VCaP (cell line): ENCODE measurements around the gene MAST3.
A peak's percentile ranks its signal among the peaks of the same experiment; 100 is the strongest.

Experiments used
- H3K27ac ChIP-seq: fragments of 450-650 bp; 2 replicates; pipeline ENCODE4 v1.5.1; 2017
- CTCF ChIP-seq: fragments of 450-650 bp; conservative IDR thresholded peaks from 2 replicates; pipeline ENCODE4 v1.5.1; 2017; ENCODE audit warnings: mild to moderate bottlenecking, moderate library complexity

MAST3 gene

DNA sequence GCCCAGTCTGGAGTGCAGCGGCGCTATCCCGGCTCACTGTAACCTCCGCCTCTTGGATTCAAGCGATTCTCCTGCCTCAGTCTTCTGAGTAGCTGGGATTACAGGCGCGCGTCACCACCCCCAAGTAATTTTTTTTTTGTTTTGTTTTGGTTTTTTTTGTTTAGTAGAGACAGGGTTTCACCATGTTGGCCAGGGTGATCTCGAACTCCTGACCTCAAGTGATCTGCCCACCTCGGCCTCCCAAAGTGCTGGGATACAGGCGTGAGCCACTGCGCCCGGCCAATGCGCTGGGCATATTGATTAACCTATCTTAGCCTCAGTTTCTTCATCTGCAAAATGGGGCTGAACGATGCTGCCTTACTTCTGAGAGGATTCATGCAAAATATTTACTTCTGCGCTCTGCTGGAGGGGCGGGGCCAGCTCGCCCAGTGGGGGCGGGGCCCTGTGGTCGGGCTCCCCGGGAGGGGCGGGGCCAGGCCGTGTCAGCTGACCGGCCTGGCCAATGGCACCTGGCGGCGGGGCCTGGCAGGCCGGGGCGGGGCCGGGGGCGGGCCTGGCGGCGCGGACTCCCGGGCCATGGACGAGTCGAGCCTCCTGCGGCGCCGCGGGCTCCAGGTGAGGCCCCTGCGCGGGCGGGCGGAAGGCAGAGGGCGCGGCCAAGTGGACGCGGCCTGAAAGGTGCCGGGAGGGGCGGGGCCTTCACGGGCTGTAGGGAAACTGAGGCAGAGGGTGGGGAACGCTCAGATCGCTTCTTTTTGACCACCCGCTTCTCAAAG lies at the start of gene MAST3:
Gene MAST3, plus strand, starts transcription at position 562 of the 776 bp plus-strand sequence. Its CDS starts 15 bp downstream, at position 577.
- no peak for TF ChIP-seq CTCF
- H3K27ac ChIP-seq, result peak within 1 kb of the TSS; percentile 25; the same call in 1 of the 2 replicates

DNA sequence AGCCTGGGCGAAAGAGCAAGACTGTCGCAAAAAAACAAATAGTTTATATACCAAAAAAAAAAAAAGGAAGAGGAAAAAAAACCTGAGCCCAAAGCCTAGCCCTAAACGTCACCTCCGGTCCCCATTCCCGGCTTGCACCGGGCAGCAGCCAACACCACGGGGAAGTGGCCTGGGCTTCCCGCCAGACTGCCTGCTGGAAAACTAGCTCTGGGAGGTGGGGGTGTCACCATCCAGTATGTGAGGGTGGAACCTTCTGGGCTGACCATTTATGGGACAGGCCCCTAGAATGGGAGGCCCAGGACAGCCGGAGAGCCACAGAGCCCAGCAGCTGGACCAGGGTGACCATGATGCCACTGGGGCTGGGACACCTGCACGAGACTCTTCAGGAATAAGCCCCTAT lies 48.2 kb upstream of the MAST3 start:
- no peak overlapping the region for H3K27ac ChIP-seq
- no peak for TF ChIP-seq CTCF

DNA sequence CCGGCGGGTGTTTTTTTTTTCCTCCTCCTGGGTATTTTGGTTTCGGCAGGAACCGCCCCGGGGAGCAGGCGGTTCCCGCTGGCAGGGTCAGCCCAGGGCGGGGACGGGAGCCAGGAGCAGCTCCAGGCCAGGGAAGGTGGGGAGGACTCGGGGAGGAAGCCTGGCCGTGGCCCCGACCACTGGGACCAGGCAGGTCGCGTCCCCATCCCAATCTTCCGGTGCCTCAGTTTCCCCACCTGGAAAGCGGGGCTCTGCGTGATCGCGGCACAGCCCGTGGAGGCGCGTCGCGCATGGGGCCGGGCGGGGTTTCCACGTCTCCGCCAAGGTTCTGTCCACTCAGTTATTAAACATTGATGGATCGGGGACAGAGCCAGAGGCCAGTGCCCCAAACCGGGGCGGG lies 45.7 kb upstream of the MAST3 start:
- TF ChIP-seq CTCF, result no peak
- no peak overlapping the region for H3K27ac ChIP-seq

DNA sequence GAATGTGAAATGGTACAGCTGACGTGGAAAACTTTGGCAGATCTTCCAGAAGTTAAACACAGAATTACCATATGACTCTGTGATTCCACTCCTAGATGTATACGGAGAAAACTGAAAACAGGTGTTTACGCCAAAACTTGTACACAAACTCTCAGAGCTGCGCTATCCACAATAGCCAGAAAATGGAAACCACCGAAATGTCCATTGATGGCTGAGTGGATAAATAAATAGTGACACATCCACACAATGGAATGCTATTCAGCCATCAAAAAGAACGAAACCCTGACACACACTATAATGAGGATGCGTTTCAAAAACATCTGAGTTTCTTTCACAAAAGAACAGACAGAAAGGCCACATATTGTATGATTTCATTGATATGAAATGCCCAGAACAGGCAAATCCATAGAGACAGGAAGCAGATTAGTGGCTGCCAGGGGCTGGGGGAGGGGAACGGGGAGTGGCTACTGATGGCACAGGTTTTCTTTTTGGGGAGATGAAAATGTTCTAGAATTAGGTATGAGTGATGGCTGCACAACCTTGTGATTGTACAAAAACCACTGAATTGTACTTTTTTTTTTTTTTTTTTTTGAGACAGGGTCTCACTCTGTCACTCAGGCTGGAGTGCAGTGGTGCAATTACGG lies 43.9 kb upstream of the MAST3 start:
- H3K27ac ChIP-seq, result no peak overlapping the region
- no peak for TF ChIP-seq CTCF

- no peak overlapping the region for H3K27ac ChIP-seq
- TF ChIP-seq CTCF, result no peak
Observed at GRCh38 chr19:18055967-18056366, 41.6 kb upstream of the MAST3 start.

GRCh38 chr19:18057557-18057956 lies 40.0 kb upstream of the MAST3 start:
- H3K27ac ChIP-seq, result peak overlapping the region; percentile 68

More at GRCh38 chr19:18057557-18057956, 40.0 kb upstream of the MAST3 start:
- TF ChIP-seq CTCF, result no peak
